ENCODE results near the gene ATP6V1C2.

Gene ATP6V1C2

GRCh38 chr2:10818984-10819383 lies 97.6 kb downstream of the ATP6V1C2 start:
- Histone ChIP-seq H3K79me2 (ENCODE audit: insufficient read depth, low read length) (no peaks in the 10 kb centered on the region), H3K4me3 (ENCODE audit: low read depth, low read length, poor library complexity, severe bottlenecking) (no peak overlapping the region), H3F3A (ENCODE audit: insufficient read depth, low read length) (no peaks in the 10 kb centered on the region), H2AFZ (ENCODE audit: low read length) (no peak overlapping the region), H3K4me1 (ENCODE audit: insufficient read depth, low read length, severe bottlenecking) (no peaks in the 10 kb centered on the region), H3K4me2 (ENCODE audit: low read length) (no peak overlapping the region), H3K9ac (ENCODE audit: low read length) (no peak overlapping the region), H4K20me1 (ENCODE audit: insufficient read depth, low read length) (no peaks in the 10 kb centered on the region), H3K9me3 (ENCODE audit: low read length) (no peaks in the 10 kb centered on the region), H3K27ac (ENCODE audit: low read depth, low read length, poor library complexity, severe bottlenecking) (no peak overlapping the region), H3K36me3 (ENCODE audit: insufficient read depth, low read length) (no peaks in the 10 kb centered on the region), H3K27me3 (ENCODE audit: insufficient read depth, low read length) (0 out of 2 replicates have a peak, but pooled peaks cover under 1% of the 10 kb centered on the region), H3K9me2 (ENCODE audit: low read depth, low read length) (no peaks in the 10 kb centered on the region)
- TF ChIP-seq EZH2 (IDR thresholded peaks at IDR 0.05; ENCODE audit: borderline replicate concordance, low read length) = no peak

GRCh38 chr2:10819714-10820314 lies 98.4 kb downstream of the ATP6V1C2 start:
- no peak for TF ChIP-seq CTCF (IDR thresholded peaks at IDR 0.05; ENCODE audit: low read length)
- Histone ChIP-seq H3K9me2 (ENCODE audit: low read depth, low read length) (no peaks in the 10 kb centered on the region), H3K4me2 (ENCODE audit: low read length) (no peak overlapping the region), H3K27ac (ENCODE audit: low read depth, low read length, poor library complexity, severe bottlenecking) (no peak overlapping the region), H3K36me3 (ENCODE audit: insufficient read depth, low read length) (no peaks in the 10 kb centered on the region), H3K4me3 (ENCODE audit: low read depth, low read length, poor library complexity, severe bottlenecking) (no peak overlapping the region), H3F3A (ENCODE audit: insufficient read depth, low read length) (no peaks in the 10 kb centered on the region), H3K79me2 (ENCODE audit: insufficient read depth, low read length) (no peaks in the 10 kb centered on the region), H3K27me3 (ENCODE audit: insufficient read depth, low read length) (0 out of 2 replicates have a peak, but pooled peaks cover 5% of the 10 kb centered on the region), H2AFZ (ENCODE audit: low read length) (no peak overlapping the region), H3K4me1 (ENCODE audit: insufficient read depth, low read length, severe bottlenecking) (no peaks in the 10 kb centered on the region), H3K9me3 (ENCODE audit: low read length) (no peaks in the 10 kb centered on the region), H4K20me1 (ENCODE audit: insufficient read depth, low read length) (no peaks in the 10 kb centered on the region), H3K9ac (ENCODE audit: low read length) (no peak overlapping the region)

GRCh38 chr2:10820562-10820961 lies 99.1 kb downstream of the ATP6V1C2 start:
- Histone ChIP-seq H3K79me2 (ENCODE audit: insufficient read depth, low read length) (no peaks in the 10 kb centered on the region), H3K4me3 (ENCODE audit: low read depth, low read length, poor library complexity, severe bottlenecking) (no peak overlapping the region), H3K4me2 (ENCODE audit: low read length) (no peak overlapping the region), H3K36me3 (ENCODE audit: insufficient read depth, low read length) (no peaks in the 10 kb centered on the region), H3K9ac (ENCODE audit: low read length) (no peak overlapping the region), H3K9me3 (ENCODE audit: low read length) (no peaks in the 10 kb centered on the region), H3K27me3 (ENCODE audit: insufficient read depth, low read length) (peaks cover 9% of the 10 kb centered on the region), H3K9me2 (ENCODE audit: low read depth, low read length) (no peaks in the 10 kb centered on the region), H3F3A (ENCODE audit: insufficient read depth, low read length) (no peaks in the 10 kb centered on the region), H2AFZ (ENCODE audit: low read length) (no peak overlapping the region), H4K20me1 (ENCODE audit: insufficient read depth, low read length) (no peaks in the 10 kb centered on the region), H3K4me1 (ENCODE audit: insufficient read depth, low read length, severe bottlenecking) (no peaks in the 10 kb centered on the region), H3K27ac (ENCODE audit: low read depth, low read length, poor library complexity, severe bottlenecking) (no peak overlapping the region)
- TF ChIP-seq CTCF (IDR thresholded peaks at IDR 0.05; ENCODE audit: low read length) = no peak
- TF ChIP-seq EZH2 (IDR thresholded peaks at IDR 0.05; ENCODE audit: borderline replicate concordance, low read length) = no peak
